OCI-M1 (cell line): ENCODE measurements around the gene SKAP1.
A peak's percentile ranks its signal among the peaks of the same experiment; 100 is the strongest.
"Not testable (repeated sequence)": the region's sequence is repeated elsewhere in the genome, so short reads cannot be mapped to it uniquely, and the experiment has no call there.

Experiments
- DNase-seq: peaks from one replicate; lab custom pipeline; 2025; lab: John Stamatoyannopoulos, UW

SKAP1 gene

DNA sequence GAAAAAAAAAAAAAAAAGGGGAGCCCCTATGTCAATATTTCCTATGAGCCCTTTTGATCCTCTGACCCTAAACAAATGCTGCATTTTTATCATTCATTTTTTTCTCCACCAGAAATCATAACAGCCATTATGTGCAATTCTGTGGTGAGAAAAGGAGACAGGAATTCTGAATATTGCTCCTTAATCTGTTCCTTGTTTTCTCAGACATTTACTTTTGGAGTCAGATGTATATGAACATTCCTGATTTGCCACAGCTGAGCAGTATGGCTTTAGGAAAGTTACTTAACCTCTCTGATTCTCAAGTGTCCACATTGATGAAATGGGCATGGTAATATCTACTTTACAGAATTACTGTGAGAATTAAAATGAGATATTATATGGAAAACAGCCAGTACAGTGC is 144.4 kb downstream of the SKAP1 start:
- no peak for DNase-seq

DNA sequence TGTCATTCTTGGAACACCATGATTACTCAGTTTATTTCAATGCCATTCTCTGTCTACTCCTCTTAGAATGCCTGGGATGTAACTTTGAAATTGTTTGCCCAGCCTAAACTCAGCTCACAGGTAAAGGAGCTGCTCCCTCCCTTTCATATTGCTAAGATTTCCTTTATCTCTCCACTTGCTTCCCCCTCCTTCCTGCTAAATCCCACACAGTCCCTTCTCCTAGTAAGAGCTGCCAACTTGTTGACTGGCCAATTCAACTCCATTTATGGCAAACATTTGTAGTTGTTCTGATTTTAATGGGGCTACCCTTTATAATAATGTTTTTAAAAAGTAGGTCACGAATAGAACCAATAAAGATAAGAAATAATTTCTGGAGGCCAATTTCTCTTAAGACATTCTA is 146.1 kb downstream of the SKAP1 start:
- DNase-seq, result no peak

DNA sequence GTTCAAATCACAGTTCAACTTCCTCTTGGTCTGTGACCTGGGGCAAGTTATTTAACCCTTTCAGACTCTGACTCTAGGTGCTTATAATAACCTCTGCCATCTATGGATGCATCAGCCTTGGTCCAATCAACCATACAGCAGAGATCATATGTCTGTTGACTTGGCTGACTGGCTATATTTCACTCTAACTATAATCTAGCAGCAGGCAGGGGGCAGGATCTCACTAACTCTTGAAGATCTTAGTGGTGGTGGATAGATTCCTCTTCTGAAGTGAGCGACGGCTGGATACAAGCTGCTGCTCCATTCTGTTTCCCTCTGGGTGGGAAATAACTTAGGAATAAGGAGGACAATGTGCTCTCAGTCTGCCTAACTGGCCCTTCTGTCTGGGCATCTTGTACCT is 146.6 kb downstream of the SKAP1 start:
- DNase-seq, result peak; percentile 22

DNA sequence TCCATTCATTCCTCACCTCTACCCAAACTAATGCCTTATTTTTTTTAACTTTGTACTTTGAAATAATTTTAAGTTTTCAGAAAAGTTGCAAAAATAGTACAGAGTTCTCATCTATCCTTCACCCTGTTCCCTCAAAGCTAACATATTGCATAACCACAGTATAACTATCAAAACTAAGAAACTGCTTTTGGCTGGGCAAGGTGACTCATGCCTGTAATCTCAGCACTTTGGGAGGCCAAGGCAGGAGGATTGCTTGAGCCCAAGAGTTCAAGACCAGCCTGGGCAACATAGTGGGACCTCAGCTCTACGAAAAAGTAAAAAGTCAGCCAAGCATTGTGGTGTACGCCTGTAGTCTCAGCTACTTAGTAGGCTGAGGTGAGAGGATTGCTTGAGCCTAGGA is 147.7 kb downstream of the SKAP1 start:
- no peak for DNase-seq

DNA sequence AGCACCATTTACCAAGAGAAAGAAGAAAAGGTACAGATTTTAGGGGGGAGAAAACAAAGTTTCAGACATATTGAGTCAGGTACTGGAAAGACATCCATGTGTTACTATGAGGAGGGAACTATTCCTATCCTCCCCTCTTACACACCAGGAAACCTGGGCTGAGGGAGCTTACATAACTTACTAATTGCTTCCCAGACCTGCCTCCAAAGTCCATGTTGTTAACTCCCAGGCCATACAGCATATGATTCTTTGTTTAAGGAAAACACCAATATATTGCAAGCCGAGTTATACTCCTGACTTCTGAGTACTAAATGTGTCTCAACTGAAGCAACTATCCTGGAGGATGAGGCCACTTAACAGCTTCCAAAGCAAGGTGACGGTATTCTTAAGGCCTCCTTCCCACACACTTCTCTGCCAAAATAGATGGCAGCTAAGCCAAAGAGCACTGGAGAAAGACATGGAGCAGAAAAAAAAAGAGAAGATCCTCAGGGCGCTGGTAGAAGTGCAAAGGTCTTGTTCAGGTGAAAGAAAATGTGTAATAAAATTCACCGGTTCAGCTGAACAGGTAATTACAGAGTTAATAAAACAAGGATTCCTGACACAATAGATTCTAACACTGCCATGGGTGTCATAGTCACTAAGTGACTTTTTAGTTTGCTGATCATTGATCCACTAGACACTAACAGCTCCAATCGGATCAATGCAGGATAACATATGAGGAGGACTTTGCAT is 151.1 kb downstream of the SKAP1 start:
- no peak for DNase-seq

DNA sequence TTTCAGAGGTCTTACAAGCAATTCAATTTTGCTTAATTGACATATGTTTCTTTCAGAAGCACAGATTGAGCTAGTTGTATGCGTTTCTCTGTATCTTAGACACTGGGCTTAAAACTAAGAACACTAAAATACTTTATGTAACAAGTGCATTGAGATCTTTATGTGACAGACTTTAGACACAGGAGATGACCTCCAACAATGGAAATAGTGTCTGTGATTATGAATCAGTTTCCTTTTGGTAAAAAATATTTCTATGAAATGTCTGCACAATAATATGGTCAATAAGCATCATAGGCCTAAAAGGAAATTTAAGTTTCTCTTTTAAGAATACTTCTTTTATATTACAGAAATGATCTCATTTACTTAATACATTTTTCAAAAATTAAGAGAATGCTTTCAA is 153.2 kb downstream of the SKAP1 start:
- no peak for DNase-seq

DNA sequence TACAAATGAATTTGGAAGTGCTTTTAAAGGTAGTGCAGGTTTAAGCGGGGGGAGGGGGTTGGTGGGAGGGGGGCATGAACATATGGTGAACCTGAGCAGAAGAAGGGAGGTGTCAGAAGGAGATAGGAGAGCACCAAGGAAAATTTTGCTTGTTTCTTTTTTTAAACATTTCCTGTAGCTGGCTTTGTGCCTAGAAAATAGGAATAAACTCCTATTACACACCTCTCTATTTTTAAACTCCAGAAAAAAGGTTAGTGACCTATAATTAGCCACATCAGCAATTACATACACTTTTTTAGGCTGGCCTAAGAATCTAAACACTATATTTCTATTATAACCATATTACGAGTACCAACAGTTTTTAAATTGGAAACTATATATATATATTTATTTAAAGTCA is 159.1 kb downstream of the SKAP1 start:
- no peak for DNase-seq

DNA sequence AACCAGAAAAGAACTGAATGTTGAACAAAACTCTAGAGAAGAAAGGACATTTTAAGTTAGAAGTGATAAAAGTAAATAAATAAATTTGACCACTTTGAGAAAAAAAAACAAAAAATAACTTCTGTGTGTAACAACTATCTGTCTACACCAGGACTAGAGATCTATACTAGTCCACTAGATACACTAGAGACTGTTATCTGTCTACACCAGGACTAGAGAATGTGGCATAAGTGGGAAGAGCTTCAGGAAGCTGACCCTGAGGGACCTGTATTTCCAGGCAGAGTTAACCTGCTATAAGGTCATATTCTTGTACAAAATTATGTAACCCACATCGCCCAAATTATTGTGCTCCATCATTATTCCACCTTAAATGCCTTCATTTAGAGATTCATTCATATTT is 160.8 kb downstream of the SKAP1 start:
- no peak for DNase-seq

DNA sequence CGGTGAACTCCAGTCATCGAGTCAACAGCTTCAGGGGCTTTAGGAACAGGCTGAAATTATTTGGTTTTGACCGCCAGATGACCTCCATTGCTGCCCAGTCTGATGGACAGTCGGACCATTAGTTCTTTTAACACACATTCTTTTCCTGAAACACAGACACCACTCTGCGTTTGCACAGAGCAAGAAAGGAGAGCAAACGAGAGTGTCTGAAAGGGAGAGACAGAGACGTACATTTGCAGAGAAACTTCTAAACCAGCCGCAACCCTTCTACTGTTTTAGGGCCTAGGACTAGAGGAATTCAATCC is 166.3 kb downstream of the SKAP1 start:
- no peak for DNase-seq

DNA sequence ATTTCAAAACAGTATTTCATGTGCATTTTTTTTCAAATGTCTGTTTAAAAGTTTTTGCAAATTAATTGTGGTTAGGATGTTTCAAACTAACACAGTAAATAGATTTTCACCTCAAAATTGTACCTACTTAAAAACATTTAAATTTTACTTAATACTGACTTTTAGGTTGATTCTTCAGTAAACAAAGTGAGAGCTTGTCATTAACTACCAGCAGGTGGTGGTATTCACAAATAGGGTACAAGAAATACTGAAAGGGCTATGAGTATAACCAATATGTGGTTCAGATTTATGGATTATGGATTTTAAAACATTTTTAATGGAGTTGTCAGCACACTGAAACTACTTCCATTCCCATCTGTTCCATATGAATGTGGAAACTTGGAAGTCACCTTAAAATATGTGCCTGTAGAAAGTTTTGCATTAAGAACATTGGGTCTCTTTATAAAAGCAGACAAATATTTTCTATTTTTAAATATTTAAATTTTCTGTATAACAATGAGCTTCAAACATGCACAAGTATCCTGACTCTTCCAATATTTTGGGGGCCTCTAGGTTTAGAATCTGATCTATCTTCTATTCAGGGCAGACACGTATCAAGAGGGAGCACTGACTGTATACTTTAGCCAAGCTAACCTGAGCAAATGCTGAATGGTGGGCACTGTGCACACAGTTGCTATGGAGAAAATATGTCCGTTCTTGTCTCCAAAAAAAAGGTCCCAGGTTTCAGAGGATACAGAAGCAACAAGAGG is 166.9 kb downstream of the SKAP1 start:
- DNase-seq, result peak; percentile 44

DNA sequence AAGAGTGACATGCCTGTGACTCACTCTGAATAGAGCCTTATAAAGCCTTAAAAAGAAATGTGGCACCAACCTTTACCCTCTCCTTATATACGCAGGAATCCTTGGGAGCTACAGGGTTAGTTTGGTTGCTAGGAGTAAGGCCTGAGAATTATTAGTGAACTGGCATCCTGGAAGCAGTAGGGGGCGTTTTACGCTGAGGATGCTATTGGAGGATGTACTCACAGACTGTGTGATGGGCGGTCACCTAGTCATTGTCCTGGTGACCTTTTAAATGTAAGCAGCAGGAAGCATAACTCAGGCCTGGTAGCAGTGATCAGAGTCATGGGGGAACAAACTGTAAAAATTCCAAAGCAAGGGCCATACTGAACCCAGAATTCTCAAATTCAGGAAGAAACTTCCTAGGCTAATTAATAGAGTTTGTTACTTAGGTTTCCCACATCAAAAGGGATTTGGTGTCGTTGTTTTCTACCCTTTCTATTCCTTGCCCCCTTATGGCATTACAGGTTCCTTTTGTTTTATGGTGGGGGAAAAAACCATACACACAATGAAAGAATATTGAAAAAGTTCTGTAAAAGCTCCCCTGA is 168.6 kb downstream of the SKAP1 start:
- DNase-seq, result peak; percentile 68

DNA sequence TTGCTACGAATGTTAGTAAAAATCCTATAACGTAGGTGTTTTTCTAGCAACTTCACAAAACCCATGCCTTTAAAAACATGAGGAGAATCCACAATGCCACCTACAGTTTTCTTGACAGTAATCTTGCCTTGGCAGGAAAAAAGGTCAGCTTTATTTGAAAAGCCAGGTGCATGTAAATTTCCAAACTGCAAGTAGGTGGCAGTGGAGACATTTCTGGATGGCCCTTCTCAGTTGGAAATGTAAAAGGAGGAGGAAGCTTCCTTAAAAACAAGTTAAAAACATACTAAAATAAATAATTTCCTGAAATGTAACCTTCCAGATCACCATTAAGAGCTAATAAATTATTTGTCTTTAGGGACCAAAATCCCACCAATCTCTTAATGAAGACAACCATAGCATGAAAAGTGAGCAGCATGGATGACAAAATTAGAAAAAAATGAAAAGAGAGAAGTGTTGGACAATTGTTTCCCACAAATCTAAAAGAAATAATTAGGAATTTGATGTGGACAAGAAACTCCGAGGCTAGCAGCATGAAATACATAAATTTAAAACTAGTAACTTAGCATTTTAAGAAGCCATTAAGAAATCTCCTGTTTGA is 170.2 kb downstream of the SKAP1 start:
- peak; percentile 71 for DNase-seq

DNA sequence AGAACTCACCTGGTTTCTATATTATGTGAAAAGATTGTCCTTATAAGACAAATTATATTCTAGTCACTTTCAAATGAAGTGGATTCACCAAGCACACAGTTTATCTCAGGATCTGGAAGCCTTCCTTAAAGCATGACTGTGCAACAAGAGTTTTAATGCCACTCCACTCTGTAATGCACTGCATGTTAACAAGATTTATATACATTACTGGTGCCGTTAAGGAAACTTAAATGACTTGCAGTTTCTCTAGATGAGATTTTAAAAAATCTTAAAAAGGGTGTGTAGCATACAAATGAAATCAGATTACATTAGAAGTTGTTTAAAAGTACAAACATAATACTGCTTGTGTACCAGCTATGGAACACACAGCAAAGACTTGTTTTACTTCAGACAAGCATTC is 171.7 kb downstream of the SKAP1 start:
- DNase-seq, result peak; percentile 31

DNA sequence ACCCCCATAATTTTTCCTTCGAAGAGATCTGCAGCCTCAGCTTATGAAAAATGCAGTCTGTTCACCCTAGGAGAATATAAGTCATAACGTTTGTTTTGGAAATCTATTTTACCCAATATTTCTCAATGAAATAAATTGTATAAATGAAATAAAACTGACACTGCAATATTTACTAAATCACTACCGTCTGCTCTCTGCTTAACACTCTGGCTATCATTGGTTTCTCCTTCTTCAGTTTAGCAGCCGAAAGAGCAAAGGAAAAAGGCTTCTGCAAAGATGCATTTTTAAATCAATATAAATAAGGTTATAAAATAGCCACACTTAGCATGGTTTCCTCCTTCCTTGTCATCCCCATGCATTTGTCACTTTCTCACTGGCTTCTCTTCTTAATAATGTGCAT is 174.3 kb downstream of the SKAP1 start:
- DNase-seq, result no peak

DNA sequence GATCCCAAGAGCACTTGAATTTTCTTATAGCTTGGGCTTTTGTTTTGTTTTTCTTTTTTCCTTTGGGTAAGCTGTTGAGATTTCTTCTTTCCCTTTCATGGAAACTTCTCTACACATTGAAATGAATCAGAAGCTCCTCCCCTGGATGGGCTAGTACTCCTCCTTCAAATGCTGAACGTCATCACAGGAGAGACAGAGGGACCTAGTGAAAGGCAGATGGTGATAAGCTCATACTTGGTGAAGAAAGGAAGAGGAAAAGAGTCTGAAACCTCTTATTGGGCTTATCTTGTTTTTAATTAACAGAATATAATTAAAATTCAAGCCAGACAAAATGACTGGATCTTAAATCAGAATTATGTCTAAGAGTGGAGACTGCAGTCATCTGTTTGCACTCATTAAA is 175.1 kb downstream of the SKAP1 start:
- DNase-seq, result peak; percentile 67

DNA sequence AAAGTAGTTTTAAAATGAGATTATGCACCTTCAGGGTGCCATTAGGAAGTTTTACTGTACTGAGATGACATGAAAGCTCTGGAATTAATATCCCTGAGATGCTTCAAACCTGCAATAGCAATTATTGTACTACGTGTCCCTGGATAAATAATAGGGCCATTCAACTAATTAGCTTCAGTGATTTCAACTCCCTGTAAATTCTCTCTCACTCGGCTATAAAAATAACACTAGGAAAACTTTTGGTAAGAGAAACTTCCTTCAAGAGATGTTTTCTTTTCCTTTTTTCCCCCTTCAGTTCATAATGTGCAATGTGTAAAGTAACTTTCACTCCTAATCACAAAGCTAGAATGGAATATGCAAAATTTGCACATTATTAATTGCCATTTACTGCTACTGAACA is 176.0 kb downstream of the SKAP1 start:
- DNase-seq, result no peak

DNA sequence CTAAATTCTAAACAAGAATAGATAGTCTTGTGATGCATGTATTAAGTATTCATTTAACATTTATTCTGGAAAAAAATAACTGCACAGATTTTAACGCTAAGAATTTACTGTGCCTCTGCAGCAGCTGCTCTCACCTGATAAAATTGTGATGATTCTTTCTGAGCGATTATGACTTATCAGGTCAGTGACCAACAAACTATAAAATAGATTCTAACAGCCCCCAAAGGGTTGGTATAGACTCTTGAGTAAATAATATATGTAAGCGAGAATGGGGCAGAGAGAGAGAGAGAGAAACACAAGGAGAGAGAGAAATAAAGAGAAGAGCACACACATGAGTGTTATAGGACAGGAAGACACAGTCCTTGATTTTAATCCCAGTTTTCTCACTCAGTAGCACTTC is 178.1 kb downstream of the SKAP1 start:
- no peak for DNase-seq

DNA sequence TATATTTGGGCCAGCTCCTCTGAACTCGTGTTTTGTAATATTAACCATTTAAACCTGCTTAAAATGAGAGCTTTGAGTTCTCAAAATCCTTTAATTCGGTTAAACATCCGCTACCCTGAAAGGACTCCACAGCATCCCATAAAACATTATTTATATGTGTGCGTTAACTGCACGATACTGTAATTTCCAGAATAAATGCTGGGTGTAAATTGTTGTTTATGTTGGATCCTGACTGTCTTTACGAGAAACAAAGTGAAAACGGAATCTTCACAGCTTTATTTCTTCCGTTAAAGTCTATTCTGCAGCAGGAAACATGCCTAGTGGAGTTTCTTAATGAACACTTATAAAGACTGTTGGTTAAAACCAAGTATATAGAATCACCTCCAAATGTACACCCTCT is 179.1 kb downstream of the SKAP1 start:
- DNase-seq, result no peak

DNA sequence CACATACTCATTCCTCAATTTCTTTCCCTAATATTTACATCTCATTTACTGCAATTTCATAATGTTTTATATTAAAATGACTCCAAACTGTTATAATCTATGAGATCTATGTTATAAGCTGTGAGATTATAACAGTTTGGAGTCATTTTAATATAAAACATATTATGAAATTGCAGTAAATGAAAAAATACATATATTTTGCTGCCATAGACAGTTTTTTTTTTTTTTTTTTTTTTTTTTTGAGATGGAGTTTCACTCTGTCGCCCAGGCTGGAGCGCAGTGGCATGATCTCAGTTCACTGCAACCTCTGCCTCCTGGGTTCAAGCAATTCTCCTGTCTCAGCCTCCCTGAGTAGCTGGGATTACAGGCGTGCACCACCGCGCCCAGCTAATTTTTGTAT is 180.0 kb downstream of the SKAP1 start:
- DNase-seq, result not testable (repeated sequence)

DNA sequence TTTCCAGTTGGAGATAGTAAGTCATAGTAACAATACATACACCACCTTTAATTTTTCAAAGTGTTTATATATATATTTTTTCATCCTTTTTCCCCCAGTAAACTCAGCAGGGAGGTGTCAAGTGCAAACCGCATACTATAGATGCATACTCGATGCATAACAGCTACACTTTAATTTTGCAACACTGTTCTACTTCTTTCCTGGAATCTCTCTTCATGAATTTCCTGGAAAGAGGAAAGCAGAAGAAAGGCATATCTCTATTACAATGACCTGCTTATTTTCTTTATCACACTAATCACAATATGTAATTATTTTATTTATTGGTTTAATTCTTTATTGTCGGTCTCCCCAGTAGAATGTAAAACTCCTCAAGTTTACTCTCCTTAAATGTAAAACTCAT is 182.4 kb downstream of the SKAP1 start:
- DNase-seq, result peak; percentile 48

DNA sequence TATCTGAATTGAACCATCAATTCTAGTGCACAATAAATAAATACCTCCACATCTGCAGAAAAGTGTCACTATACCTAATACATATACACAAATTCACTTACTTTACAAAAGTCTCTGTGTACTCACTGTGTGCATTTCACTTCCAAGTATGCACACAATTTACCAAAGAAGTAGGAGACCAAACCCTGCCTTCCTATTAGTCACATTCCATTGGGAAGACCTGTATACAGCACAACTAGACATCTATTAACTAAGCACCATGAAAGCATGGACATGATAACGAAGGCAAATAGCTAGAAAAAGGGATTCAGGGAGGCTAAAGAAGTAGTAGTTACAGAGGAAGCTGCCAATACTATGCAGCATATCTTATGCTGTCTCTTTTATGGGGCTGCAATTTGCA is 183.0 kb downstream of the SKAP1 start:
- no peak for DNase-seq

DNA sequence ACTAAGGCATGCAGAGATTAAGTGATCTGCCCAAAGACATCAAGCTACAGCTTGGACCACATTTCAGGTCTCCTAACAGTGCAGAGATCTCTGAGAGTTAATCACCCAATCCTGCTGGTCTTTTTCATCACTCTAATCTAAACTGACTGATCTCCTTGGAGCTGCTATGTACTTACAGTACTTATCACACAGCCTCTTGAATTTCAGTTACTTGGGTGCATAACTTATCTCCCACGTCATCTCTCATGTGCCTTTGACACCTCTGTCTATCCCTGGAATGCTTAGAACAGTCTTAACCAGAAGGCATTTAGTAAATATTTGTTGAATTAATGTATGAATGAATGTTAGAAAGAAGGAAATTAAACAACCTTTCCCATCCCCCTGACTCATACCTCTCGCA is 183.4 kb downstream of the SKAP1 start:
- peak; percentile 19 for DNase-seq

DNA sequence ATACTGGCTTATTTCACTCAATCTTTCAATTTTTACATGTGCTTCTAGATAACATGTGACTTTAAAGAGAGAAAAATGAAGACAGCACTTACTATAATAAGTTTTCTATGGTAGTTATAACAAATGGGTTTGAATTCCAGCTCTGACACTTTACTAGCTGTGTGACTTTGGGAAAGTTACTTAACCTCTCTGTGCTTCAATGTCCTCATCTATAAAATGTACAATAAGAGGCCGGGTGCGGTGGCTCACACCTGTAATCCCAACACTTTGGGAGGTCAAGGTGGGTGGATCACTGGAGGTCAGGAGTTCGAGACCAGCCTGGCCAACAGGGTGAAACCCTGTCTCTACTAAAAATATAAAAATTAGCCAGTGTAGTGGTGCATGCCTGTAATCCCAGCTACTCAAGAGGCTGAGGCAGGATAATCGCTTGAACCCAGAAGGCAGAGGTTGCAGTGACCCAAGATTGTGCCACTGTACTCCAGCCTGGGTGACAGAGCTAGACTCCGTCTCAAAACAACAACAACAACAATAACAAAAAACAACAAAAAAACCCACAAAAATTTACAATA is 184.5 kb downstream of the SKAP1 start:
- DNase-seq, result not testable (repeated sequence)
